Stimulated activated CD4-positive, alpha-beta T cell treated with anti-CD3 and anti-CD28 coated beads, TNF-alpha, amount 100 ng/mL, for 1 hour (primary cell): Measurements from ENCODE around the gene OSBPL10.

ENCODE experiments used
- DNase-seq, 3 donors: peaks; one replicate each; pipeline ENCODE4 v3.0.0-alpha.2; 2020; ENCODE audit warnings: low read depth in 3 of 3, low spot score in 1 of 3

Gene OSBPL10

DNA sequence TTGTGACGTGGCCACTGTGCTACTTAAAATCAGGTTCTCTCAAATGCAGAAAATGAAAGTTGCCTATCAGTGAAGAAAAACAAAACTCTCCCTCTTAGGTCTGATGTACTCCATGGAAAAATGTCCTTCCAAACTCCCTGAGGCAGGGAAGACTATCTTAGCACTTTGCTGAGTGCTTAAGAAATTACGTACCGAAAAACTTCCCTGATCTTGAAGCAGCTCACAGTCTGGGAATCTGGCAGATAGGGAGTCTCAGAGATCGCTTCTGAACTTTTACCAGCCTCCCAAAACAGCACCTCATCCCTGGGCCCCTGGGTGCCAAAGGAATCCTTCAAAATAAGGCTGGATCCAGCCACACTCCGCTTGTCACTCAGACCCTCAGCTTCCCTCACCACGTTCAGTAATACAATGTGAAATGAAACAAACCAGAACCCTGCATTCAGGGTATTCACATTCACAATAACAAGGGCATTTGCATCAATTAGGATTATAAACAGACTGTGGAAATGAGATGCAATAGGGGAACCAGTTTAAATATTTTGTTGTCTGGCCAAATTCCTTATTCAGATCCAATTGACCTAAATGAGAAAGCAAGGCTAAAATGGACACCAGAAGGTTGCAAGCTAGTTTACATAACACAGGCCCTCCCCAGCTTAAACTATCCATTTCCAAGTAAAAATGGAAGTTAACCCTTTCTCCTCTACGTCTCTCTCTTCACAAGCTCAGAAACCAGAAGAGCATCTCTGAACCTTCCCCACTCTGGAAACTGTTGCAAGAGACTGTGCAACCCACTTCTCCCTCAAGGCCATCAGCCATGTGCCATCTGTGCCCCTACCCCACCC is 20.9 kb downstream of the OSBPL10 start:
- no peak for DNase-seq

- DNase-seq, result no peak
Observed at GRCh38 chr3:31959251-31959650, 21.8 kb downstream of the OSBPL10 start.

DNA sequence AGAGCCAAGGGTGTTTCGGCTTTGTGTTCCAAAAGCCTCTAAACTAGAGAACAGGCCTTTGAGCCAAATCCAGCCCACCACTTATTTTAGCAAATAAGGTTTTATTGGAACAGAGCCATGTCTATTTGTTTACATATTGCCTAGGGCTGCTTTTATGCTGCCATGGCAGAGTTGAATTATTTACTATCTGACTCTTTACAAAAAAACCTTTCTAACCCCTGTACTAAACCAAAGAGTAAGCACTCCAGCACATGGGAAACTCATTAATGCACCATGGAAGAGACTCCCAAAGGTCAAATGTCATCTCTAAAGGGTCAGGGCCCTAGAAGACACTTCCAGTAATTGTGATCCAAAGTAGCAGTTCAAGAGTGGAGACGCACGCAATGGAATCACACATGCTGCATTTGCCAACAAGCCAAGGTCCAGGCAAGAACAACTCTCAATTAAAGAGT is 22.3 kb downstream of the OSBPL10 start:
- no peak for DNase-seq

- DNase-seq, result no peak
Observed at GRCh38 chr3:31957106-31957505, 24.0 kb downstream of the OSBPL10 start.

- DNase-seq, result no peak
Observed at GRCh38 chr3:31955581-31955980, 25.5 kb downstream of the OSBPL10 start.

DNA sequence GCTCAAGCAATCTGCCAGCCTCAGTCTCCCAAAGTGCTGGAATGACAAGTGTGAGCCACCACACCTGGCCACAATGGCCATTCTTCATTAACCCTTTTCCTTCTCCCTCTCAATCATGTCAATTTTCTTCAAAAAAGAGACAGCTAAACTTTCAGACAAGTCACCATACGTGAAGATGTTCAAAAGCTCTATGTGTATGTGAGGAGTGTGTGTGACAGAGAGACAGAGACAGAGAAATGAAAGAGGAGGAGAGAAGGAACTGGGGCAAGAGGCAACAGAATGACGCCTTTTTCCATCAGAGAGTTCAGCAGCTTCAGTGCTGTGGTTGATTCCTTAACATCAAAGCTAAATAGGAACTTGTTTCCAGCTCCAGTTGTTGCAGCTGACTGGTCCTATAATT is 27.4 kb downstream of the OSBPL10 start:
- DNase-seq, result no peak

- no peak for DNase-seq
Observed at GRCh38 chr3:31953091-31953490, 28.0 kb downstream of the OSBPL10 start.

DNA sequence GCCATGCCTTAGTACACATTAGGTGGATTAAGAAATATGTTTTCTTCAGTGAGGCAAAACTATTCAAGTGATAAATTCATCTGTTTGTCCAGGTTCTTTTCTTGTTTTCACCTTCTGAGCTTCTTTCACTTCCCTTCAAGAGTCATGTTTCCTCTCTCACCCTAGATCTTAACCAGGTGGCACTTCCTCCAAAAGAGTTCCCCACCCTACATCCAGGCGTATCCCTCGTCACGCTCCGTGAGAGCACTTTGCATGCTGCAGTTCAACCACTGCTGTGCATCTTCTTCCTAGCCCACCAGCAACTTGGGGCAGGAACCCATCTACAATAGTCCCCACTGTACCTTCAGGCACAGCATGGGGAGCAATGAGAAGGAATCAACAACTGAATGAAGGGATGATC is 28.9 kb downstream of the OSBPL10 start:
- DNase-seq, result no peak

DNA sequence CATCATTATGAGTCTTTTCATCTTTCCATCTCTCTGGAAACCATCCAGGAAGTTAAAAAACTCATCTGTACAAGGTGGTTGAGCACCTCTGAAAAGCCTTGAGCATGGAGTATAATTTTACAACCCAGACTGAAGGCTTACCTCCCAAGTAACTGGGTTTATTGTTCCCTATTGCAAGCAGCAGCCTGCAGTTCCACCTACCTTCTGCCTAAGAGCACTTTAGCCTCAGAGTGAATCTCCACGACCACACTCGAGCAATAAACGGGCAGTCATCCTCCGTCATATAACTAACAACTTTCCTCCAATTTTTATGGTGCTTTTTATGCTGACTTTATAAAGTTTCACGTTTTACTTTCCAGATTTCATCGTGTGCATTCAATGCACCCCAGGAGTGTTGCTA is 32.8 kb downstream of the OSBPL10 start:
- DNase-seq, result no peak

DNA sequence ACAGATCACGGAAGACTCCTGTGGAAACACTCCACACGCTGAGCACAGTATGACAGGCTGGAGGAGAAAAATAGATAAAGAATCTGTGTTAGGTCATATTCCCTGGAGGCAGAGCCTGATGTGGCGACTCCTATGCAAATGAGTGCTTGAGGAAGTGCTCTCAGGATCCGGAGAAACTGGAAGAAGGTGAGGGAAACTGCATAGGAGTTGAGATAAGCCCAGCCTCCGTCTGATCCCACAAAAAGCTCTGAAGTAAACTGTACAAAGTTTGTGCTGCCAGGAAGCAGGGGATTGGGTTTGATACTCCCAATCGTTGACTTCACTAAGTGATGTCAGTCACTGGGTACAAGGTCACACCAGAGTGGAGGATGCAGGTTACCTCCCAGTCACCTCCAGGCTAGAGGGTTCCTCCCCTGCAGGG is 33.4 kb downstream of the OSBPL10 start:
- DNase-seq, result no peak

GRCh38 chr3:31947162-31947561 is 33.9 kb downstream of the OSBPL10 start:
- no peak for DNase-seq

- DNase-seq, result no peak
Observed at GRCh38 chr3:31946484-31947081, 34.5 kb downstream of the OSBPL10 start.

- DNase-seq, result no peak
Observed at GRCh38 chr3:31945738-31946052, 35.4 kb downstream of the OSBPL10 start.

- DNase-seq, result no peak
Observed at GRCh38 chr3:31943041-31943440, 38.0 kb downstream of the OSBPL10 start.

DNA sequence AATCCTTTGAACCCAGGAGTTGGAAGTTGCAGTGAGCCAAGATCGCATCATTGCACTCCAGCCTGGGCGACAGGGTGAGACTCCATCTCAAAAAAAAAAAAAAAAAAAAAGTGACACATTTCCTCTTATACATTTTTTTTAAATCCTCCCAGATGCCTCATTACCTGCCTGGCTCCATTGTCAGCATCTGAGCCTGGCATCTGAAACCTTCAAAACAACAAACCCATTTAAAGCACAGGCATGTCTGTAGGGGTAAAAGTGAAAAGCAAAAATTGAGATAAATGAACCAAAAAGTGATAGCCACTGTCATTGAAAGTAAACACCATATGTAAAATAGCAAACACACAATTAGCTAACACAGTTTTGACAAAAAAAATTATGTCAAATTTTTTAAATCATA is 38.6 kb downstream of the OSBPL10 start:
- DNase-seq, result no peak

DNA sequence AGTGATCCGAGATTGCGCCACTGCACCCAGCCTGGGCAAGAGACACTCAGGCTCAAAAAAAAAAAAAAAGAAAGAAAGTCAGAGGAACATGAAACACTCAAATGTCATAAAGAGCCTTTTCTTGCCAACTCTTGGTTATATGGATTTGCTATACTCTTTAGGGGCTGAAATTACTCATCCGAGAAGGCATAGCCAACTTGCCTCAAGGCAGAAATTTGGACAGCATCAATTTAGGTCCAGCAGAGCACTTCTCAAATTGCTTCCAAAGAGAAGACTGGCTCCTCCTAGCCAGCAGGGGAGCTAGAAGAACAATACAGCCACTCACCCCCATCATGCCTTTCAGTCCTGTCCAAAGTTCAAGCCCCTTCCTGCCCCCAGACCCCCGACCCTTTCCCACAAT is 43.8 kb downstream of the OSBPL10 start:
- no peak for DNase-seq

DNA sequence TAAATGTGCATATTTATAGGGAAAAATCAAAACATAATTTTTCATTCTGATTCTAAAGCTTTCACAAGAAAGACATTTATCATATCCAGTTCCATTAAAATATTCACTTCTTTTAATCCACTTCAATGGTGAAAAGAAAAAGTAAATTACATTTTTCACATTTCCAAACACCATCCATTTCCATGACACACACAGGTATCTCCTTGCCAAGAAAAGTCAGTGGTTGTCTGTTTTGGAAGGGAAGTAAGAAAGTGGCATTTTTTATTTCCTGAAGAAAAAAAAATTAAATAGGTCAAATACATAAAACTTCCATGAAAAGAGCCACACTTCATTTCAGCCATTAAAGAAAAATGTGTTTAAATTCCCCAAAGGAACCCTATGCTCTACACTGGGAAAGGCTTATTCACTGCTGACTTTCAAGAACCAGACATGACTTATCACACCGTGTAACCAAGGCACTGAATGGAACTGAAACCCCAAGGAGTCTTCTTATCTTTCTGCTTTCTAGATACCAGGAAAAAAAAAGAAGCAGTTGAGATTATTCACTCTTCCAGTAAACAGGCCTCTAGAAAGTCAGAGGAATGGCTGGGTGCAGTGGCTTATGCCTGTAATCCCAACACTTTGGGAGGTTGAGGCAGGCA is 44.5 kb downstream of the OSBPL10 start:
- DNase-seq, result no peak

DNA sequence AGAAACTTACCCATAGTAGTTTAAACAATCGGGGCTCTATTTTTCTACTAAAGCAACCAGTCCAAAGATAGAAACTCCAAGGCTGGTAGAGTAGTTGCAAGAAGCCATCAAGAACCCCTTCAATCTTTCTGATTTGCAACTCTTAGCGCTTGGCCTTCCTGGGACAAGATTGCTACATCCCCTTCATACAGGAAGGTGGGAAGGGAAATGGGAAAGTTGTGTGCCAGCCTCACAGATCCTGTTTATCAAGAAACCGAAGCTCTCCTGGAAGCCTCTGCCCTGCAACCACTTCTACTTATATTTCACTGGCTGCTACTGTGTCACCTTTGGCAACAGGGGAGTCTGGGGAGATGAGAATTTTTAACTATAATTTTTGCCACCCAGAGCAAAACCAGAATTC is 46.2 kb downstream of the OSBPL10 start:
- DNase-seq, result no peak

GRCh38 chr3:31934018-31934417 is 47.0 kb downstream of the OSBPL10 start:
- no peak for DNase-seq

DNA sequence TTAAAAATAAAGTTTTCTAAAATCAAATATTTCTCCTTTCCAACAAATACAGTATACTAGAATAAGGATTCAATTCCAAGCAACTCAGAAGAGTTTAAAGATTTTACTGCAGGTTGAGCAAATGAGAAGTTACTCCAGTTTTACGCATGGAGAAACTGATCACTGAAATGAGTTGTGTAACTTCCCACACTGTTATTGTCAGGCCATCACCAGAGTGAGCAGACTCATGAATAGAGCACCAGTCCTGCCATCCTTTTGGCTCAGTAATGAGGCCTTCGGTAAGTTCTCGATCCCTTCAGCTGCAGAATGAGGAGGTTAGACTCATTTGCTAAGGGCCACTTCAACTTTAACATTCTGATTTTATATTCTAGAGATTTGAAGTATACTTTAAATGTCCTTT is 48.1 kb downstream of the OSBPL10 start:
- DNase-seq, result no peak

- DNase-seq, result no peak
Observed at GRCh38 chr3:31929826-31930502, 51.1 kb downstream of the OSBPL10 start.

- DNase-seq, result no peak
Observed at GRCh38 chr3:31927811-31928210, 53.3 kb downstream of the OSBPL10 start.
